GM23248 (cell line): Measurements from ENCODE around the gene TOR1B. TPM values are rescaled to one million over a fixed set of nuclear protein-coding genes. Genes with fewer than 3 reads are reported as not detected.
A peak's percentile ranks its signal among the peaks of the same experiment; 100 is the strongest.

Experiments used
- DNase-seq: peaks from one replicate; pipeline ENCODE4 v3.0.0-alpha.2; 2015
- H2AFZ ChIP-seq: fragments of 200-600 bp; sonication (generic); 2 replicates; pipeline ENCODE4 v1.6.1; 2016; ENCODE audit warnings: antibody characterized with exemption
- H3F3A ChIP-seq: fragments of 200-600 bp; sonication (generic); 2 replicates; pipeline ENCODE4 v1.6.1; 2016; ENCODE audit warnings: mild to moderate bottlenecking, antibody characterized with exemption, mixed run types; ENCODE audit not compliant: insufficient read depth
- H3K27ac ChIP-seq: fragments of 200-600 bp; sonication (generic); 2 replicates; pipeline ENCODE4 v1.5.1; 2016; ENCODE audit warnings: mild to moderate bottlenecking
- H3K27me3 ChIP-seq: fragments of 200-600 bp; sonication (generic); replicated peaks from 2 replicates; pipeline ENCODE4 v1.6.1; 2016; ENCODE audit warnings: mild to moderate bottlenecking; ENCODE audit not compliant: insufficient read depth
- H3K36me3 ChIP-seq: fragments of 200-600 bp; sonication (generic); 2 replicates; pipeline ENCODE4 v1.6.1; 2016; ENCODE audit warnings: low read depth, mild to moderate bottlenecking
- H3K4me1 ChIP-seq: fragments of 200-600 bp; sonication (generic); 2 replicates; pipeline ENCODE4 v1.6.1; 2016; ENCODE audit warnings: mild to moderate bottlenecking; ENCODE audit not compliant: insufficient read depth
- H3K4me2 ChIP-seq: fragments of 200-600 bp; sonication (generic); one replicate; pipeline ENCODE4 v1.6.1; 2016; ENCODE audit warnings: mild to moderate bottlenecking; ENCODE audit not compliant: unreplicated experiment
- H3K4me3 ChIP-seq: fragments of 200-600 bp; sonication (generic); 2 replicates; pipeline ENCODE4 v1.5.1; 2016; ENCODE audit warnings: mild to moderate bottlenecking
- H3K79me2 ChIP-seq: fragments of 200-600 bp; sonication (generic); 2 replicates; pipeline ENCODE4 v1.6.1; 2016; ENCODE audit warnings: mild to moderate bottlenecking; ENCODE audit not compliant: insufficient read depth
- H3K9ac ChIP-seq: fragments of 200-600 bp; sonication (generic); 2 replicates; pipeline ENCODE4 v1.6.1; 2016; ENCODE audit warnings: mild to moderate bottlenecking
- H3K9me2 ChIP-seq: fragments of 200-600 bp; sonication (generic); 2 replicates; pipeline ENCODE4 v1.6.1; 2016; ENCODE audit warnings: mixed run types, mild to moderate bottlenecking, moderate library complexity; ENCODE audit not compliant: insufficient read depth
- H3K9me3 ChIP-seq: fragments of 200-600 bp; sonication (generic); one replicate; pipeline ENCODE4 v1.6.1; 2017; ENCODE audit warnings: low read depth
- H4K20me1 ChIP-seq: fragments of 200-600 bp; sonication (generic); 2 replicates; pipeline ENCODE4 v1.6.0; 2016; ENCODE audit not compliant: insufficient read depth
- EZH2 ChIP-seq: fragments of 200-600 bp; sonication (generic); IDR thresholded peaks from 2 replicates; pipeline ENCODE4 v1.6.1; 2018; ENCODE audit warnings: antibody characterized with exemption, mild to moderate bottlenecking; ENCODE audit not compliant: insufficient read depth, poor library complexity, severe bottlenecking
- EZH2phosphoT487 ChIP-seq: fragments of 200-600 bp; sonication (generic); IDR thresholded peaks from 2 replicates; pipeline ENCODE4 v1.6.1; 2018; ENCODE audit warnings: antibody characterized with exemption, moderate library complexity, mild to moderate bottlenecking, low read depth; ENCODE audit not compliant: insufficient read depth
- WGBS, 2 experiments: methylation state at CpG; one replicate each; pipeline ENCODE4 v1.1.6; 2015 to 2017; ENCODE audit warnings: low lambda C conversion rate in 2 of 2, low coverage in 1 of 2; ENCODE audit errors: missing lambda C conversion rate in 2 of 2; 5-methylcytosine and 5-hydroxymethylcytosine counted together
- in situ Hi-C: fragments of 300-500 bp; cut with MboI; formaldehyde crosslinking; loops from 2 replicates; pipeline ENCODE4 v1.15.0; 2020
- polyA plus RNA-seq: library from polyadenylated mRNA; unstranded; fragments of >200 nt; fragmentation: Nextera tagmentation; extraction: Ambion mirVana; gene quantifications from 2 replicates; pipeline ENCODE4 v1.2.1, GENCODE V29; 2016
- total RNA-seq: library from RNA; depleted of rRNA; stranded (reverse); fragments of >200 nt; shearing (Covaris generic); gene quantifications from 2 replicates; pipeline ENCODE4 v1.2.3, GENCODE V29; 2014

Gene TOR1B
- total and polyA plus RNA-seq, 2 experiments from 2014 or later, result 34.5 to 55.1 TPM

GRCh38 chr9:129823542-129823934, 20.6 kb downstream of the TOR1B start:
- WGBS, 2 experiments, result 0 to 3% methylated on average over 2 to 14 of the region's 15 CpGs
- Histone ChIP-seq H3K9me3 (no peaks in the 10 kb centered on the region), H3K9ac (peak overlapping the region; percentile 94), H3K27ac (peak overlapping the region; percentile 56), H3K4me3 (peak overlapping the region; percentile 87), H3K27me3 (no peaks in the 10 kb centered on the region), H3K36me3 (peaks cover 22% of the 10 kb centered on the region; the same call in 1 of the 2 replicates), H3K4me2 (peak overlapping the region; percentile 36), H3F3A (peaks cover 10% of the 10 kb centered on the region; the same call in 1 of the 2 replicates), H2AFZ (peak overlapping the region; percentile 55), H3K9me2 (no peaks in the 10 kb centered on the region), H4K20me1 (no peaks in the 10 kb centered on the region), H3K4me1 (no peaks in the 10 kb centered on the region), H3K79me2 (peaks cover 40% of the 10 kb centered on the region)
- no peak for TF ChIP-seq EZH2
- no peak for TF ChIP-seq EZH2phosphoT487
- in situ Hi-C loops, result no loop called here
- DNase-seq, result no peak

DNA sequence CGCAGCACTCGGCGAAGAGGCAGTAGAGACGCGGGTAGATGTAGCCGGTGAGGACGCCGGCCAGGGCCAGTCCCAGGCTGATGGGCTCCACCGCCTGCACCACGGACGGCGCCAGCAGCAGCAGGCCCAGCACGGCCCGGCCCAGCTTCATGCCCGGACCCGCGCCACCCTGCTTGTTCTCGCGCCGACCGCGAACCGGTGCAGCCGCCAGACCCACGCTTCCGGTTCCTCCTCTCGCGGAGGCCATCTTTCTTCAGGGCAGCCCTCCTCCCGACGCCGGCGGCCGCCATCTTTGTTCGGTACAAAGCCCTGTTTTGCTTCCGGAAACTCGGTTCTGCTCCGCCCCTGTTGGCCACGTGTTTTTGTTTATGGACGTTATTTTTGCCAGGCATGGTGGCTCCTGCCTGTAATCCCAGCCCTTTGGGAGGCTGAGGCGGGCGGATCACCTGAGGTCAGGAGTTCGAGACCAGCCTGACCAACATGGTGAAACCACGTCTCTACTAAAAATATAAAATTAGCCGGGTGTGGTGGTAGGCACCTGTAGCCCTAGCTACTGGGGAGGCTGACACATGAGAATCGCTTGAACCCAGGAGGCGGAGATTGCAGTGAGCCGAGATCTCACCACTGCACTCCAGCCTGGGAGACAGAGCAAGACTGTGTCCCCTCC, 21.1 kb downstream of the TOR1B start, which contains the start of gene TOR1A:
Gene TOR1A (minus strand): TSS at position 202 of the 667 bp plus-strand sequence. CDS start 51 bp downstream, at position 151.
- WGBS, 2 experiments, result 4 to 5% methylated on average over 47 of the region's 47 CpGs
- H3K9me3 ChIP-seq, result no peaks in the 10 kb centered on the region
- H3K27ac ChIP-seq, result peak within 1 kb of the TSS; percentile 56
- H4K20me1 ChIP-seq, result no peaks in the 10 kb centered on the region
- H3K79me2 ChIP-seq, result peaks cover 39% of the 10 kb centered on the region
- peak within 1 kb of the TSS; percentile 55 for H2AFZ ChIP-seq
- H3K4me1 ChIP-seq, result no peaks in the 10 kb centered on the region
- DNase-seq, result peak; percentile 97
- in situ Hi-C loops, result no loop called here
- H3K9ac ChIP-seq, result peak within 1 kb of the TSS; percentile 94
- H3K4me2 ChIP-seq, result peak within 1 kb of the TSS; percentile 88
- peaks cover 10% of the 10 kb centered on the region; the same call in 1 of the 2 replicates for H3F3A ChIP-seq
- TF ChIP-seq EZH2 (no peak), EZH2phosphoT487 (no peak)
- peak within 1 kb of the TSS; percentile 87 for H3K4me3 ChIP-seq
- H3K36me3 ChIP-seq, result peaks cover 26% of the 10 kb centered on the region; the same call in 1 of the 2 replicates
- H3K27me3 ChIP-seq, result no peaks in the 10 kb centered on the region
- H3K9me2 ChIP-seq, result no peaks in the 10 kb centered on the region

GRCh38 chr9:129826344-129826743, 23.4 kb downstream of the TOR1B start:
- Histone ChIP-seq H3K79me2 (peaks cover 19% of the 10 kb centered on the region), H3K36me3 (peaks cover 24% of the 10 kb centered on the region; the same call in 1 of the 2 replicates), H4K20me1 (no peaks in the 10 kb centered on the region), H3K4me3 (no peak overlapping the region), H3F3A (peaks cover 10% of the 10 kb centered on the region; the same call in 1 of the 2 replicates), H3K27me3 (no peaks in the 10 kb centered on the region), H3K9me2 (no peaks in the 10 kb centered on the region), H3K27ac (no peak overlapping the region), H3K4me1 (no peaks in the 10 kb centered on the region), H3K9me3 (no peaks in the 10 kb centered on the region), H3K9ac (no peak overlapping the region), H2AFZ (no peak overlapping the region), H3K4me2 (no peak overlapping the region)
- 50 to 55% methylated on average over 6 of the region's 6 CpGs for WGBS, 2 experiments
- in situ Hi-C loops, result no loop called here
- peak; percentile 8 for DNase-seq
- no peak for TF ChIP-seq EZH2
- no peak for TF ChIP-seq EZH2phosphoT487

- H3K4me2 ChIP-seq, result no peak overlapping the region
- no peak overlapping the region for H2AFZ ChIP-seq
- peaks cover 10% of the 10 kb centered on the region; the same call in 1 of the 2 replicates for H3F3A ChIP-seq
- no peaks in the 10 kb centered on the region for H3K27me3 ChIP-seq
- in situ Hi-C loops, result no loop called here
- 97 to 100% methylated on average over 1 of the region's 1 CpG for WGBS, 2 experiments
- no peak overlapping the region for H3K9ac ChIP-seq
- TF ChIP-seq EZH2, result no peak
- TF ChIP-seq EZH2phosphoT487, result no peak
- peaks cover 15% of the 10 kb centered on the region for H3K79me2 ChIP-seq
- H3K9me2 ChIP-seq, result no peaks in the 10 kb centered on the region
- peaks cover 23% of the 10 kb centered on the region; the same call in 1 of the 2 replicates for H3K36me3 ChIP-seq
- no peak overlapping the region for H3K4me3 ChIP-seq
- H4K20me1 ChIP-seq, result no peaks in the 10 kb centered on the region
- H3K27ac ChIP-seq, result no peak overlapping the region
- H3K4me1 ChIP-seq, result no peaks in the 10 kb centered on the region
- no peaks in the 10 kb centered on the region for H3K9me3 ChIP-seq
- no peak for DNase-seq
Observed at GRCh38 chr9:129826759-129827158, 23.8 kb downstream of the TOR1B start.
